GM12878 (cell line): ENCODE measurements around the gene CAPS. TPM values are rescaled to one million over a fixed set of nuclear protein-coding genes. Genes with fewer than 3 reads are reported as not detected.

Experiments
- ATAC-seq: fragments of 200-7000 bp; cut with Tn5 transposase; 3 replicates; pipeline ENCODE4 v1.9.1; 2020; ENCODE audit warnings: mild to moderate bottlenecking, moderate library complexity
- BruUV-seq: library from RNA; stranded (reverse); fragments of 400-500 nt; replicated peaks from 2 replicates; lab custom pipeline; 2021; lab: Mats Ljungman, UMichigan
- CTCF ChIA-PET: fragments of 300-600 bp; sonication (Branson Sonifier 250); formaldehyde crosslinking; extraction: SDS; loops from one replicate; lab custom pipeline; 2021; ENCODE audit warnings: inconsistent platforms; lab: Yijun Ruan, JAX
- POLR2A ChIA-PET: fragments of 350-600 bp; formaldehyde crosslinking; extraction: SDS; loops from one replicate; lab custom pipeline; 2021; ENCODE audit warnings: inconsistent platforms; lab: Charles Lee
- RAD21 ChIA-PET: fragments of 300-600 bp; sonication (Branson Sonifier 250); formaldehyde crosslinking; loops from one replicate; lab custom pipeline; 2023; ENCODE audit warnings: antibody characterized with exemption; ENCODE audit not compliant: unreplicated experiment; lab: Charles Lee
- SMC1A ChIA-PET: fragments of 300-600 bp; sonication (Branson Sonifier 250); formaldehyde crosslinking; loops from one replicate; lab custom pipeline; 2023; ENCODE audit not compliant: unreplicated experiment, uncharacterized antibody; lab: Charles Lee
- DNase-seq: peaks from one replicate; pipeline ENCODE4 v3.0.0-alpha.2; 2011; ENCODE audit warnings: low read depth, low spot score
- FAIRE-seq: peaks from 3 replicates; lab custom pipeline; 2011; peaks lifted over from hg19 to GRCh38; lab: Jason Lieb, UNC
- H2AFZ ChIP-seq: 2 replicates; pipeline ENCODE4 v1.6.0; 2011; ENCODE audit warnings: low read depth, low read length, control low read depth; ENCODE audit not compliant: control insufficient read depth
- H3K27ac ChIP-seq: 2 replicates; pipeline ENCODE4 v1.5.1; 2011; ENCODE audit warnings: control low read depth; ENCODE audit not compliant: control insufficient read depth, insufficient read depth
- H3K27me3 ChIP-seq, 2 experiments: replicated peaks in 1 of 2; 2 replicates each; pipeline versions ENCODE4 v1.6.0 to v1.6.1; 2011; ENCODE audit warnings: low read length in 1 of 2; ENCODE audit not compliant: control insufficient read depth in 2 of 2, insufficient read depth in 2 of 2
- H3K36me3 ChIP-seq, 2 experiments: 2 replicates each; pipeline ENCODE4 v1.5.1; 2011; ENCODE audit warnings: low read length in 1 of 2; ENCODE audit not compliant: control insufficient read depth in 2 of 2, insufficient read depth in 2 of 2
- H3K4me1 ChIP-seq: 2 replicates; pipeline ENCODE4 v1.6.1; 2011; ENCODE audit warnings: mild to moderate bottlenecking, low read length, moderate library complexity, mixed read lengths; ENCODE audit not compliant: control insufficient read depth, insufficient read depth
- H3K4me2 ChIP-seq: 2 replicates; pipeline ENCODE4 v1.6.0; 2011; ENCODE audit warnings: control low read depth; ENCODE audit not compliant: control insufficient read depth, insufficient read depth
- H3K4me3 ChIP-seq: fragments of 200-600 bp; sonication (generic); 2 replicates; pipeline ENCODE4 v1.5.1; 2016
- H3K79me2 ChIP-seq: 2 replicates; pipeline ENCODE4 v1.6.0; 2011; ENCODE audit warnings: low read length; ENCODE audit not compliant: control insufficient read depth, insufficient read depth
- H3K9ac ChIP-seq: 2 replicates; pipeline ENCODE4 v1.8.0; 2011; ENCODE audit warnings: low read length, control low read depth, mixed read lengths; ENCODE audit not compliant: control insufficient read depth, insufficient read depth
- H3K9me3 ChIP-seq: replicated peaks from 3 replicates; pipeline ENCODE4 v1.5.1; 2011; ENCODE audit warnings: mild to moderate bottlenecking, low read length; ENCODE audit not compliant: control insufficient read depth, insufficient read depth
- H4K20me1 ChIP-seq: 2 replicates; pipeline ENCODE4 v1.6.0; 2011; ENCODE audit not compliant: control insufficient read depth, insufficient read depth
- CHD1 ChIP-seq: IDR thresholded peaks from 2 replicates; pipeline ENCODE4 v1.6.1; 2012; ENCODE audit warnings: low read depth, low read length, improper control_type of control experiment
- EP300 ChIP-seq, 2 experiments: fragments of 150-350 bp in 1 of 2; IDR thresholded peaks; 2 replicates each; pipeline ENCODE4 v1.6.1; 2011 to 2012; ENCODE audit warnings: low read depth in 2 of 2, low read length in 2 of 2, borderline replicate concordance in 1 of 2, improper control_type of control experiment in 1 of 2, inconsistent platforms in 1 of 2; ENCODE audit not compliant: control insufficient read depth in 1 of 2
- KLF5 ChIP-seq: fragments of 450-650 bp; IDR thresholded peaks from 2 replicates; pipeline ENCODE4 v1.6.1; 2014; ENCODE audit warnings: mild to moderate bottlenecking; ENCODE audit not compliant: partially characterized antibody
- MEF2B ChIP-seq: fragments of 450-650 bp; IDR thresholded peaks from 2 replicates; pipeline ENCODE4 v1.6.1; 2018; ENCODE audit warnings: mild to moderate bottlenecking, moderate library complexity; ENCODE audit not compliant: partially characterized antibody, poor library complexity, severe bottlenecking
- POU2F2 ChIP-seq: IDR thresholded peaks from 3 replicates; pipeline ENCODE4 v1.6.1; 2011; ENCODE audit warnings: low read depth, mild to moderate bottlenecking, low read length, borderline replicate concordance
- RAD51 ChIP-seq: fragments of 450-650 bp; IDR thresholded peaks from 2 replicates; pipeline ENCODE4 v1.6.1; 2016; ENCODE audit warnings: moderate library complexity, mild to moderate bottlenecking, inconsistent platforms
- SP1 ChIP-seq: IDR thresholded peaks from one replicate; pipeline ENCODE4 v1.6.1; 2011; ENCODE audit warnings: low read depth, low read length
- TBL1XR1 ChIP-seq: IDR thresholded peaks from 2 replicates; pipeline ENCODE4 v1.6.1; 2012; ENCODE audit warnings: low read depth, low read length, improper control_type of control experiment
- TCF7 ChIP-seq: IDR thresholded peaks from 2 replicates; pipeline ENCODE4 v1.6.1; 2014; ENCODE audit warnings: antibody characterized with exemption, borderline replicate concordance
- WGBS: methylation state at CpG from one replicate; pipeline ENCODE4 v1.1.6; 2016; ENCODE audit warnings: low lambda C conversion rate; ENCODE audit not compliant: insufficient replicate concordance, insufficient coverage; ENCODE audit errors: missing lambda C conversion rate; 5-methylcytosine and 5-hydroxymethylcytosine counted together
- in situ Hi-C: fragments of 300-500 bp; cut with MboI; formaldehyde crosslinking; loops from 9 replicates; pipeline ENCODE4 v1.14.3; 2018; ENCODE audit warnings: mixed read lengths
- intact Hi-C: fragments of 100-400 bp; cut with micrococcal nuclease; formaldehyde crosslinking; loops from one replicate; pipeline ENCODE4 v1.14.2; 2022; ENCODE audit not compliant: unreplicated experiment
- polyA plus RNA-seq, 11 experiments: library from polyadenylated mRNA; depleted of rRNA in 4 of 11; unstranded in 6 of 11; stranded (reverse) in 5 of 11; fragments of >200 nt; fragmentation: Nextera tagmentation in 4 of 11; fragmentation: Illumina TruSeq in 1 of 11; extraction: Ambion mirVana in 4 of 11; extraction: Trizol in 1 of 11; gene quantifications; 1 replicate in 1 of 11; 2 replicates in 10 of 11; pipeline versions ENCODE4 v1.2.1 to v1.2.3, GENCODE V29; 2011 to 2016; ENCODE audit warnings: inconsistent platforms in 2 of 11, missing spikeins in 2 of 11, low read depth in 1 of 11
- total RNA-seq, 4 experiments: library from RNA; depleted of rRNA in 3 of 4; stranded (reverse); fragments of >200 nt in 3 of 4; fragmentation: Illumina TruSeq in 1 of 4; extraction: Trizol in 1 of 4; gene quantifications; 2 replicates each; pipeline versions ENCODE4 v1.2.1 to v1.2.3, GENCODE V29; 2013 to 2021
- TF ChIP-seq, protein P1 (sequence below): fragments of 450-650 bp; IDR thresholded peaks from 2 replicates; pipeline ENCODE4 v1.6.1; 2016; ENCODE audit warnings: mild to moderate bottlenecking
- TF ChIP-seq, protein P2 (sequence below): fragments of 450-650 bp; IDR thresholded peaks from 2 replicates; pipeline ENCODE4 v1.6.1; 2014; ENCODE audit warnings: mild to moderate bottlenecking
- TF ChIP-seq, protein P3 (sequence below): fragments of 450-650 bp; IDR thresholded peaks from 2 replicates; pipeline ENCODE4 v1.6.1; 2017; ENCODE audit warnings: antibody characterized with exemption, mild to moderate bottlenecking, moderate library complexity
- TF ChIP-seq, protein P4 (sequence below): IDR thresholded peaks from 2 replicates; pipeline ENCODE4 v1.6.1; 2011; ENCODE audit warnings: borderline replicate concordance, low read depth, mild to moderate bottlenecking, moderate library complexity, mixed read lengths, low read length; ENCODE audit not compliant: insufficient read depth; ENCODE audit errors: extremely low read length
- TF ChIP-seq, protein P5 (sequence below): IDR thresholded peaks from 2 replicates; pipeline ENCODE4 v1.6.1; 2012; ENCODE audit warnings: low read depth, low read length, improper control_type of control experiment

CAPS gene
- total and polyA plus RNA-seq, 10 of the 15 experiments (the other 5 are each of a cell fraction or from before 2014, with no cell fraction given): 0.09 to 6.9 (median 2.9) TPM

DNA sequence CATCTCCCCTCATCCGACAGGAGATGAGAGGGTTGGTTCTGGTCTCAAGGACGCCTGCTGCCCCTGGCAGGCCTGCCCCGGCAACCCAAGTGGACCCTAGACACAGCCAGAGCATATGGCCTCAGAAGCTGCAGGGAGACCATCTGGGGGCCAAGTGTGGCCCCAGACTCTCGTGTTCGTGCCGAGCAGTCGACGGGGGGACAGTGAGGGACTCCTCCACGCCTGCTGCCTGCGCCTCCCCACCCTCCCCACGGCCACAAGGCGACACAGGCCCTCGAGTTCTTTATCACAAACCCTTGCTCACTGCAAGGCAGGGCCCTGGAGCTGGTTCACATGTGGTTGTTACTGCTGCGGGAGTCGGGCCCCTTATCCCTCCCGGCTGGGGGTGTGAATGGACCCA is 9.3 kb downstream of the CAPS start:
- intact Hi-C loops: no loop called here
- CTCF ChIA-PET: no interaction called here
- Histone ChIP-seq H3K4me3 (no peak overlapping the region), H3K27me3 (no peaks in the 10 kb centered on the region), H3K79me2 (no peaks in the 10 kb centered on the region), H3K4me2 (no peak overlapping the region), H4K20me1 (no peaks in the 10 kb centered on the region), H3K36me3 (peaks cover 23 to 52% of the 10 kb centered on the region in 2 experiments), H3K27ac (no peak overlapping the region), H2AFZ (no peak overlapping the region), H3K9ac (no peak overlapping the region), H3K9me3 (no peaks in the 10 kb centered on the region), H3K4me1 (peaks cover 13% of the 10 kb centered on the region)
- ATAC-seq: no peak
- DNase-seq: no peak
- in situ Hi-C loops: no loop called here
- RAD21 ChIA-PET: no interaction called here
- FAIRE-seq: no peak
- SMC1A ChIA-PET: no interaction called here
- no TSS peak for BruUV-seq
- POLR2A ChIA-PET: no interaction called here
- WGBS: 96% methylated on average over 14 of the region's 16 CpGs
- TF ChIP-seq, protein P1, sequence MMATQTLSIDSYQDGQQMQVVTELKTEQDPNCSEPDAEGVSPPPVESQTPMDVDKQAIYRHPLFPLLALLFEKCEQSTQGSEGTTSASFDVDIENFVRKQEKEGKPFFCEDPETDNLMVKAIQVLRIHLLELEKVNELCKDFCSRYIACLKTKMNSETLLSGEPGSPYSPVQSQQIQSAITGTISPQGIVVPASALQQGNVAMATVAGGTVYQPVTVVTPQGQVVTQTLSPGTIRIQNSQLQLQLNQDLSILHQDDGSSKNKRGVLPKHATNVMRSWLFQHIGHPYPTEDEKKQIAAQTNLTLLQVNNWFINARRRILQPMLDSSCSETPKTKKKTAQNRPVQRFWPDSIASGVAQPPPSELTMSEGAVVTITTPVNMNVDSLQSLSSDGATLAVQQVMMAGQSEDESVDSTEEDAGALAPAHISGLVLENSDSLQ: no peak
- TF ChIP-seq POU2F2 (no peak), KLF5 (no peak), CHD1 (no peak), TBL1XR1 (no peak), EP300 (IDR thresholded peaks at IDR 0.05; ENCODE audit: borderline replicate concordance in 1 of 2, control insufficient read depth in 1 of 2, low read depth in 2 of 2, low read length in 2 of 2) (no peak), TCF7 (no peak), SP1 (no peak), RAD51 (no peak), MEF2B (no peak)
- TF ChIP-seq, protein P2, sequence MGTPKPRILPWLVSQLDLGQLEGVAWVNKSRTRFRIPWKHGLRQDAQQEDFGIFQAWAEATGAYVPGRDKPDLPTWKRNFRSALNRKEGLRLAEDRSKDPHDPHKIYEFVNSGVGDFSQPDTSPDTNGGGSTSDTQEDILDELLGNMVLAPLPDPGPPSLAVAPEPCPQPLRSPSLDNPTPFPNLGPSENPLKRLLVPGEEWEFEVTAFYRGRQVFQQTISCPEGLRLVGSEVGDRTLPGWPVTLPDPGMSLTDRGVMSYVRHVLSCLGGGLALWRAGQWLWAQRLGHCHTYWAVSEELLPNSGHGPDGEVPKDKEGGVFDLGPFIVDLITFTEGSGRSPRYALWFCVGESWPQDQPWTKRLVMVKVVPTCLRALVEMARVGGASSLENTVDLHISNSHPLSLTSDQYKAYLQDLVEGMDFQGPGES: no peak
- TF ChIP-seq, protein P3, sequence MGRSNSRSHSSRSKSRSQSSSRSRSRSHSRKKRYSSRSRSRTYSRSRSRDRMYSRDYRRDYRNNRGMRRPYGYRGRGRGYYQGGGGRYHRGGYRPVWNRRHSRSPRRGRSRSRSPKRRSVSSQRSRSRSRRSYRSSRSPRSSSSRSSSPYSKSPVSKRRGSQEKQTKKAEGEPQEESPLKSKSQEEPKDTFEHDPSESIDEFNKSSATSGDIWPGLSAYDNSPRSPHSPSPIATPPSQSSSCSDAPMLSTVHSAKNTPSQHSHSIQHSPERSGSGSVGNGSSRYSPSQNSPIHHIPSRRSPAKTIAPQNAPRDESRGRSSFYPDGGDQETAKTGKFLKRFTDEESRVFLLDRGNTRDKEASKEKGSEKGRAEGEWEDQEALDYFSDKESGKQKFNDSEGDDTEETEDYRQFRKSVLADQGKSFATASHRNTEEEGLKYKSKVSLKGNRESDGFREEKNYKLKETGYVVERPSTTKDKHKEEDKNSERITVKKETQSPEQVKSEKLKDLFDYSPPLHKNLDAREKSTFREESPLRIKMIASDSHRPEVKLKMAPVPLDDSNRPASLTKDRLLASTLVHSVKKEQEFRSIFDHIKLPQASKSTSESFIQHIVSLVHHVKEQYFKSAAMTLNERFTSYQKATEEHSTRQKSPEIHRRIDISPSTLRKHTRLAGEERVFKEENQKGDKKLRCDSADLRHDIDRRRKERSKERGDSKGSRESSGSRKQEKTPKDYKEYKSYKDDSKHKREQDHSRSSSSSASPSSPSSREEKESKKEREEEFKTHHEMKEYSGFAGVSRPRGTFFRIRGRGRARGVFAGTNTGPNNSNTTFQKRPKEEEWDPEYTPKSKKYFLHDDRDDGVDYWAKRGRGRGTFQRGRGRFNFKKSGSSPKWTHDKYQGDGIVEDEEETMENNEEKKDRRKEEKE: no peak
- TF ChIP-seq, protein P4, sequence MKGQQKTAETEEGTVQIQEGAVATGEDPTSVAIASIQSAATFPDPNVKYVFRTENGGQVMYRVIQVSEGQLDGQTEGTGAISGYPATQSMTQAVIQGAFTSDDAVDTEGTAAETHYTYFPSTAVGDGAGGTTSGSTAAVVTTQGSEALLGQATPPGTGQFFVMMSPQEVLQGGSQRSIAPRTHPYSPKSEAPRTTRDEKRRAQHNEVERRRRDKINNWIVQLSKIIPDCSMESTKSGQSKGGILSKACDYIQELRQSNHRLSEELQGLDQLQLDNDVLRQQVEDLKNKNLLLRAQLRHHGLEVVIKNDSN: no peak
- TF ChIP-seq, protein P5, sequence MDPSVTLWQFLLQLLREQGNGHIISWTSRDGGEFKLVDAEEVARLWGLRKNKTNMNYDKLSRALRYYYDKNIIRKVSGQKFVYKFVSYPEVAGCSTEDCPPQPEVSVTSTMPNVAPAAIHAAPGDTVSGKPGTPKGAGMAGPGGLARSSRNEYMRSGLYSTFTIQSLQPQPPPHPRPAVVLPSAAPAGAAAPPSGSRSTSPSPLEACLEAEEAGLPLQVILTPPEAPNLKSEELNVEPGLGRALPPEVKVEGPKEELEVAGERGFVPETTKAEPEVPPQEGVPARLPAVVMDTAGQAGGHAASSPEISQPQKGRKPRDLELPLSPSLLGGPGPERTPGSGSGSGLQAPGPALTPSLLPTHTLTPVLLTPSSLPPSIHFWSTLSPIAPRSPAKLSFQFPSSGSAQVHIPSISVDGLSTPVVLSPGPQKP: no peak
